Endothelial cell of umbilical vein (primary cell): ENCODE data around the gene CSMD2.

Experiments used
- CTCF ChIP-seq, 2 donors: IDR thresholded peaks; 1 replicate in 1 of 2; 2 replicates in 1 of 2; pipeline ENCODE4 v1.5.1; 2011; ENCODE audit warnings: low read length in 2 of 2, mild to moderate bottlenecking in 2 of 2, moderate library complexity in 2 of 2, control low read depth in 1 of 2, inconsistent platforms in 1 of 2, low read depth in 1 of 2; ENCODE audit not compliant: insufficient read depth in 1 of 2; ENCODE audit errors: extremely low read depth in 1 of 2
- POLR2AphosphoS5 ChIP-seq: IDR thresholded peaks from 2 replicates; pipeline ENCODE4 v1.6.1; 2012; ENCODE audit warnings: low read depth, mild to moderate bottlenecking, control low read depth, low read length, moderate library complexity; ENCODE audit not compliant: insufficient read depth

- TF ChIP-seq CTCF (IDR thresholded peaks at IDR 0.05; ENCODE audit: extremely low read depth in 1 of 2, insufficient read depth in 1 of 2, low read depth in 1 of 2, low read length in 2 of 2) = no peak
- no peak for TF ChIP-seq POLR2AphosphoS5
Measured at GRCh38 chr1:33488624-33489023, 676.4 kb downstream of the CSMD2 start.
